ENCODE results near the gene ZNF410.

DNA sequence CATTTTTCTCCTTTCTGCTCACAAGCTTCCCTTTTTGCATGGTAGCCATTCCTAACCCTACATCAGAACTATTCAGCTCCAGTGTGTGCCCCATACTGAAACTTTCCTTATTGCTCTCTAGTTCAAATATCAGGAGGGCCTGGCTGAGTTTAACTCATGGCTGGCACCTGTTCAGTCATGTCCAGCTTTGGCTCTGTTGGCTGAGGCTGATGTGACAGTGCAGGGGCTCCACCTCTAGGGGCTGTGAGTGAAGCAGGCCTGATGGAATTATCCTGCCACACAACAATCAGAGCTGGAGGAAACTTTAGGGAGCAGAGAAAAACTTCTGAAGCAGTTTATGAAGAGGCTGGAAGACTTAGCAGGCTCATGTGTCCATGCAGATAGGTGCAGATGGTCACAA is 71.9 kb downstream of the ZNF410 start:
- TF ChIP-seq, protein P1, sequence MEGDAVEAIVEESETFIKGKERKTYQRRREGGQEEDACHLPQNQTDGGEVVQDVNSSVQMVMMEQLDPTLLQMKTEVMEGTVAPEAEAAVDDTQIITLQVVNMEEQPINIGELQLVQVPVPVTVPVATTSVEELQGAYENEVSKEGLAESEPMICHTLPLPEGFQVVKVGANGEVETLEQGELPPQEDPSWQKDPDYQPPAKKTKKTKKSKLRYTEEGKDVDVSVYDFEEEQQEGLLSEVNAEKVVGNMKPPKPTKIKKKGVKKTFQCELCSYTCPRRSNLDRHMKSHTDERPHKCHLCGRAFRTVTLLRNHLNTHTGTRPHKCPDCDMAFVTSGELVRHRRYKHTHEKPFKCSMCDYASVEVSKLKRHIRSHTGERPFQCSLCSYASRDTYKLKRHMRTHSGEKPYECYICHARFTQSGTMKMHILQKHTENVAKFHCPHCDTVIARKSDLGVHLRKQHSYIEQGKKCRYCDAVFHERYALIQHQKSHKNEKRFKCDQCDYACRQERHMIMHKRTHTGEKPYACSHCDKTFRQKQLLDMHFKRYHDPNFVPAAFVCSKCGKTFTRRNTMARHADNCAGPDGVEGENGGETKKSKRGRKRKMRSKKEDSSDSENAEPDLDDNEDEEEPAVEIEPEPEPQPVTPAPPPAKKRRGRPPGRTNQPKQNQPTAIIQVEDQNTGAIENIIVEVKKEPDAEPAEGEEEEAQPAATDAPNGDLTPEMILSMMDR (IDR thresholded peaks at IDR 0.05), result no peak
- no peak for TF ChIP-seq POLR2A (IDR thresholded peaks at IDR 0.05)

Data from thyroid gland (tissue), 4 donors.